Myometrial cell (primary cell): ENCODE data around the gene OR7E24. TPM values are rescaled to one million over a fixed set of nuclear protein-coding genes. Genes with fewer than 3 reads are reported as not detected.

Experiments used
- total RNA-seq: library from RNA; depleted of rRNA; stranded (reverse); fragments of >200 nt; gene quantifications from 2 replicates; pipeline ENCODE4 v1.2.3, GENCODE V29; 2015

Gene OR7E24
- total RNA-seq: not detected in 2 replicates

GRCh38 chr19:9250630-9251029 lies at the start of gene OR7E24:
OR7E24 (plus strand) TSS chr19:9250930; CDS start chr19:9251044, 114 bp downstream.

DNA sequence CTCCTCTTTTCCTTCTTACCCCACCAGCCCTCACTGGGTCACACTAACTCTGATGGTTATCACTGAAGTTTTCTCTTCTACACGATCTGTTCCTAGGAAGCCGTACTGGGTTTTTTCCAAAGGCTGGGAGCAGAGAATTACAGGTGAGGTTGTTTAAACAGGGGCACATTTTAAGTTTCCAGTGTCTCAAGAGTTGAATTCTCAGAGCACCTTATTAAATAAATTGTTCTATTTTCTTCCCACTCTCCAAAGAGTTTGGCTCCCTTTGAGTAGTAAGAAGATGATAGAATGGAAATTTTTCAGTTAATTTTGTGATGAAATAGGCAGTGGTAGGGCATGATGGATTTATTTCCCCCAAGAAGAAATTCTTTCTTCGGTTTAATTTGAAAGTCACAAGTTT lies 31.2 kb upstream of the OR7E24 start, which contains the start of gene OR7D4:
OR7D4 (minus strand) TSS at position 101 of the 400 bp plus-strand sequence. CDS start 4,752 bp downstream, outside the sequence.

Other genes with a start within 250 kb of the OR7E24 start
- gene MUC16, start 240.5 kb upstream of the OR7E24 start, total RNA-seq: not detected in 2 replicates
- gene OR1M1, start 163.9 kb upstream of the OR7E24 start, total RNA-seq: not detected in 2 replicates
- not detected in 2 replicates for gene OR7G2, start 143.5 kb upstream of the OR7E24 start, total RNA-seq
- not detected in 2 replicates for gene OR7G1, start 135.2 kb upstream of the OR7E24 start, total RNA-seq
- not detected in 2 replicates for gene OR7G3, start 124.0 kb upstream of the OR7E24 start, total RNA-seq
- gene ZNF317, start 110.5 kb upstream of the OR7E24 start, total RNA-seq: 9.5 and 10.6 TPM in 2 replicates
- gene OR7D2, start 72.0 kb upstream of the OR7E24 start, total RNA-seq: not detected in 2 replicates
- not detected in 2 replicates for gene OR7D4, start 31.3 kb upstream of the OR7E24 start, total RNA-seq
- 10.8 and 32.9 TPM in 2 replicates for gene ZNF699, start 58.9 kb downstream of the OR7E24 start, total RNA-seq
- 3.2 and 6.6 TPM in 2 replicates for gene ZNF559, start 73.2 kb downstream of the OR7E24 start, total RNA-seq
- 0.29 and 0.71 TPM in 2 replicates for gene ZNF177, start 112.1 kb downstream of the OR7E24 start, total RNA-seq
- 5.3 and 8.1 TPM in 2 replicates for gene ZNF266, start 184.6 kb downstream of the OR7E24 start, total RNA-seq
- 0.29 and 0.53 TPM in 2 replicates for gene ZNF560, start 247.7 kb downstream of the OR7E24 start, total RNA-seq